Vagina (tissue), 2 donors: ENCODE results near the gene DDX10. TPM values are rescaled to one million over a fixed set of nuclear protein-coding genes. Genes with fewer than 3 reads are reported as not detected.

Experiments
- DNase-seq, 2 donors: peaks; one replicate each; pipeline ENCODE4 v3.0.0-alpha.2; 2017; ENCODE audit errors: extremely low spot score in 2 of 2
- H3K27ac ChIP-seq: fragments of 200-600 bp; sonication (generic); one replicate; pipeline ENCODE4 v1.5.1; 2019
- H3K27me3 ChIP-seq: fragments of 200-600 bp; sonication (generic); one replicate; pipeline ENCODE4 v1.5.1; 2019
- H3K36me3 ChIP-seq, 2 donors: fragments of 200-600 bp; sonication (generic); one replicate each; pipeline ENCODE4 v1.5.1; 2017 to 2019
- H3K4me1 ChIP-seq: fragments of 200-600 bp; sonication (generic); one replicate; pipeline ENCODE4 v1.5.1; 2019
- H3K4me3 ChIP-seq, 2 donors: fragments of 200-600 bp; sonication (generic); 1 replicate in 1 of 2; 2 replicates in 1 of 2; pipeline ENCODE4 v1.5.1; 2016 to 2019
- H3K9me3 ChIP-seq: fragments of 200-600 bp; sonication (generic); one replicate; pipeline ENCODE4 v1.5.1; 2019
- POLR2A ChIP-seq, 2 donors: fragments of 450-650 bp; IDR thresholded peaks; one replicate each; pipeline ENCODE4 v1.6.1; 2017; ENCODE audit warnings: antibody characterized with exemption in 2 of 2, mild to moderate bottlenecking in 2 of 2, moderate library complexity in 2 of 2
- POLR2AphosphoS5 ChIP-seq, 2 donors: sonication (generic); formaldehyde crosslinking; IDR thresholded peaks; one replicate each; pipeline ENCODE4 v1.9.0; 2017; ENCODE audit warnings: antibody characterized with exemption in 2 of 2, mild to moderate bottlenecking in 2 of 2, low read depth in 1 of 2; ENCODE audit not compliant: insufficient read depth in 1 of 2
- intact Hi-C: fragments of 100-400 bp; cut with DNase I; formaldehyde crosslinking; loops from one replicate; pipeline ENCODE4 v1.15.1; 2023
- total RNA-seq: library from RNA; depleted of rRNA; stranded (reverse); fragments of >200 nt; gene quantifications from one replicate; pipeline ENCODE4 v1.2.3, GENCODE V29; 2016
- TF ChIP-seq, protein P1 (sequence below), 3 experiments: fragments of 450-650 bp in 2 of 3; fragments of 200-600 bp in 1 of 3; sonication (generic) in 1 of 3; IDR thresholded peaks; one replicate each; pipeline ENCODE4 v1.5.1; 2017 to 2019; ENCODE audit warnings: antibody characterized with exemption in 3 of 3, mild to moderate bottlenecking in 2 of 3, moderate library complexity in 2 of 3

Gene DDX10
- total RNA-seq, 1 donor from 2014 or later, result 23.8 TPM

DNA sequence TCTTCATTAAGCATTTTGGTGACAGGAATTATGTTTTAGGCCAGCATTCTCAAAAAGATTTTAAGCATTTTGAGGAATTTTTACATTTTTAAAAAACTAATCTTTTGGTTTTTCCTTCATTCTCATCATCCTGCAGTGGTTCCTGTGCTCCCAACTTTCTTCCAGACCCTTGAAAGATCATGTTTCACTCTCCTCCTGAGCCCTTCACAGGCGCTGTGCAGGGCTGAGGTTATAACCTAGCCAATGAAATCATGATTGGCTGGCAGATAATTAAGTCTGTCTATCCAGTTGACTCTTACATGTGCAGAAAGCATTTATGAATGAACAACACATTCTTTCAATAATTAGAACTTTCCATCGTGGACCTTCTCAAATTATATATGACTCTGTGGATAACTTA is 226.3 kb downstream of the DDX10 start:
- no peak overlapping the region for H3K4me3 ChIP-seq
- TF ChIP-seq, protein P1, sequence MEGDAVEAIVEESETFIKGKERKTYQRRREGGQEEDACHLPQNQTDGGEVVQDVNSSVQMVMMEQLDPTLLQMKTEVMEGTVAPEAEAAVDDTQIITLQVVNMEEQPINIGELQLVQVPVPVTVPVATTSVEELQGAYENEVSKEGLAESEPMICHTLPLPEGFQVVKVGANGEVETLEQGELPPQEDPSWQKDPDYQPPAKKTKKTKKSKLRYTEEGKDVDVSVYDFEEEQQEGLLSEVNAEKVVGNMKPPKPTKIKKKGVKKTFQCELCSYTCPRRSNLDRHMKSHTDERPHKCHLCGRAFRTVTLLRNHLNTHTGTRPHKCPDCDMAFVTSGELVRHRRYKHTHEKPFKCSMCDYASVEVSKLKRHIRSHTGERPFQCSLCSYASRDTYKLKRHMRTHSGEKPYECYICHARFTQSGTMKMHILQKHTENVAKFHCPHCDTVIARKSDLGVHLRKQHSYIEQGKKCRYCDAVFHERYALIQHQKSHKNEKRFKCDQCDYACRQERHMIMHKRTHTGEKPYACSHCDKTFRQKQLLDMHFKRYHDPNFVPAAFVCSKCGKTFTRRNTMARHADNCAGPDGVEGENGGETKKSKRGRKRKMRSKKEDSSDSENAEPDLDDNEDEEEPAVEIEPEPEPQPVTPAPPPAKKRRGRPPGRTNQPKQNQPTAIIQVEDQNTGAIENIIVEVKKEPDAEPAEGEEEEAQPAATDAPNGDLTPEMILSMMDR (IDR thresholded peaks at IDR 0.05), result no peak
- no peak for TF ChIP-seq POLR2AphosphoS5 (IDR thresholded peaks at IDR 0.05; ENCODE audit: insufficient read depth in 1 of 2, low read depth in 1 of 2)
- intact Hi-C loops, result no loop called here
- H3K27me3 ChIP-seq, result no peaks in the 10 kb centered on the region
- no peak for DNase-seq
- no peaks in the 10 kb centered on the region for H3K36me3 ChIP-seq
- H3K4me1 ChIP-seq, result no peaks in the 10 kb centered on the region
- H3K9me3 ChIP-seq, result no peaks in the 10 kb centered on the region
- H3K27ac ChIP-seq, result no peak overlapping the region

DNA sequence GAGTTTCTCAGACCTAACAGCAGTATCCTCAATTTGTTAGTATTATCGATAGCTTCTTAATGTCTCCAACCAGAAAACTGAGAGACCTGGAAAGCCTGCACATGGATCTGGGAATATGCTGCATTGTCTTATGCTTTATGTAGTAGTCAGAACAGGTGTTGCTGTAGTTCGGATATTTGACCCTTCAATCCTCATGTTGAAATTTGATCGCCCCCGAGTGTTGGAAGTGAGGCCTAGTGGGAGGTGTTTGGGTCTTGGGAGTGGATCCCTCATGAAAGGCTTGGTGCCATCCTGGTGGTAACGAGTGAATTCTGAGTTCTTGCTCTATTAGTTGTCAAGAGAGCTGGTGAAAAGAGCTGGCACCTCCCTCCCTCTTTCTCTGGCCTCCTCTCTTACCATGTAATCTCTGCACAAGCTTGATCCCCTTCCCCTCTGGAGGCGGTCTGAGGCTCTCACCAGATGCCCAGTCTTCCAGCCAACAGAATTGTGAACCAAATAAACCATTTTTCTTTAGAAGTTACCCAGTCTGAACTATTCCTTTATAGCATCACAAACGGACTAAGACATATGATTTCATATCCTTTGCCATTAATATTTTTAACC is 227.1 kb downstream of the DDX10 start:
- Histone ChIP-seq H3K9me3 (no peaks in the 10 kb centered on the region), H3K27me3 (no peaks in the 10 kb centered on the region), H3K36me3 (no peaks in the 10 kb centered on the region), H3K27ac (no peak overlapping the region), H3K4me3 (no peak overlapping the region), H3K4me1 (no peaks in the 10 kb centered on the region)
- intact Hi-C loops, result no loop called here
- no peak for DNase-seq
- TF ChIP-seq POLR2AphosphoS5 (IDR thresholded peaks at IDR 0.05; ENCODE audit: insufficient read depth in 1 of 2, low read depth in 1 of 2), result no peak
- TF ChIP-seq, protein P1 (IDR thresholded peaks at IDR 0.05), result no peak
- no peak for TF ChIP-seq POLR2A (IDR thresholded peaks at IDR 0.05)

DNA sequence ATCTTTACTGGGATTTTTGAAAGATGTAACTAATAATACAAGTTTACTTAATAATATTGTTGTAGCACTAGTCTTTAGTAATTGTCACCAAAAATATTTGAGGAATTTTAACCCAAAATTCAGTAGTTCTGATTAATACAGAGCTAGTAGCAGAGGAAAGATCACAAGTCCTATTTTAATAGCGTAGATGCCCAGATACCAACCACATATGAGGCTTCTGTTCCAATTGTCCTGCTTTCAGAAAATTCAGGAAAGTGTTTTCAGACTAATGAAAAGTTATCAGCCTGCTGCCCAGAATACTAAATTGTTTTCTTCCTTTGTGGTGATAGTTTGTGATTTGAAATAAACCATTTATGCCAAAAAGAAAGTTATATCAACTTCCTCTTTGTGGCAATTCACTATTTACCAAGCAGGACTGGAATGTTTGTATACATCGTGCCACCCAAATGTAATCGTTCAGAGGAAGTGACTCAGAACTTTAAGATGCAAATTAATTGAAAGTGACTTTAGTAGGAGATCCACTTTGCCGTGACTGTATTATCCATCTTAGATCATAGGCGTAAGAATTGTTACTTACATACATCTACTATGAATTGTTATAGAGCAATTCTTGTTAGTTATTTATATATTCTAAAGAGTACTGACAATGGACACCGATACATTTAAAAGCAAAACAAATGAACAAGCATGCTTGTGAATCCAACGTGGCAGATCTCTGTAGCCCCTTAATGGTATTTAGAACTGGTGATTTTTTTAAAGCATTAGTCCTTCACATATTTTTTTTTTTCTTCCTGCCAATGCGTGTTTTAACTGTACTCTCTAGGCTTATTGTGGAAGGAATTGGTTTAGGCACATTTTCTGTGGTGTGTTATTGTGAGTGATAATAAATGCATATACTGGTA is 231.0 kb downstream of the DDX10 start:
- no peaks in the 10 kb centered on the region for H3K36me3 ChIP-seq
- DNase-seq, result no peak
- H3K4me3 ChIP-seq, result no peak overlapping the region
- no peaks in the 10 kb centered on the region for H3K27me3 ChIP-seq
- intact Hi-C loops, result no loop called here
- TF ChIP-seq, protein P1 (IDR thresholded peaks at IDR 0.05), result no peak
- TF ChIP-seq POLR2A (IDR thresholded peaks at IDR 0.05) (no peak), POLR2AphosphoS5 (IDR thresholded peaks at IDR 0.05; ENCODE audit: insufficient read depth in 1 of 2, low read depth in 1 of 2) (no peak)
- H3K9me3 ChIP-seq, result no peaks in the 10 kb centered on the region
- no peak overlapping the region for H3K27ac ChIP-seq
- H3K4me1 ChIP-seq, result no peaks in the 10 kb centered on the region

DNA sequence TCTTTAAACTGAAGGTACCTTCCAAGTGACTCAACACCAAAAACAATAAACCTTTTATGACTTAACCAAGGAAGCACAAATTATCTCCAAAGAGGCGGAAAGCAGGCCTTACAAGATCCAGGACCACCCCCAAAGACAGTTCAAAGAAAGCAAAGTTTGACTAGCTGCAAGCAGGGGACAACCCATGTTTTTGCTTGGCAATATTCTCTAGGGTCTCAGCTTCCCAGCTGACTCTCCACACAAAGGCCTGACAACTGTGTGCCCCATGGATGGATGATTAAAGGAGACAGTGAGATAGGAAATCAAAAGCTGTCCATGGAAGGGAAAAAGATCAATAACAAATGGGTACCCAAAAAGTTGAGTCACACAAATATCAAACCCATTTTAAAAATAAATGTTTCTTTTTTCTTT is 232.2 kb downstream of the DDX10 start:
- DNase-seq, result no peak
- Histone ChIP-seq H3K27ac (no peak overlapping the region), H3K4me1 (no peaks in the 10 kb centered on the region), H3K36me3 (no peaks in the 10 kb centered on the region), H3K4me3 (no peak overlapping the region), H3K27me3 (no peaks in the 10 kb centered on the region), H3K9me3 (no peaks in the 10 kb centered on the region)
- intact Hi-C loops, result no loop called here
- TF ChIP-seq, protein P1 (IDR thresholded peaks at IDR 0.05), result no peak
- no peak for TF ChIP-seq POLR2A (IDR thresholded peaks at IDR 0.05)
- no peak for TF ChIP-seq POLR2AphosphoS5 (IDR thresholded peaks at IDR 0.05; ENCODE audit: insufficient read depth in 1 of 2, low read depth in 1 of 2)

DNA sequence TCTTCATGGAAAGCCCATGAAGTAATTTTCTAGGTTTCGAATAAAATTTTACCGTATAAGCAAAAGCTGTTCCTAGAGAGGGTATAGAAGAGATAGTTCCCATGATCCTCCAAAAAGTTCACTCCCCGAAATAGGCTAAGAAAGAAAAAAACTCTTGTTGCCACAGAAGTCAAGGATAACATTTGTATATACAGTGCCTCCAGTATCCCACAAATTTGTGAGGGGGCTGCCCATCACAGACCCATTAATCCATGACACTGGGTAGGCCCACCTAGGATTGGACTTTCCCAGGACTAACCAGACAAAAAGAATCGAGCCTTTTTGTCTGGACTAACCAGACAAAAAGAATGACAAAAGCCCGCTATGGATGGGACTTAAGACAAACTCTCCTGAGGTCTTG is 233.0 kb downstream of the DDX10 start:
- no peaks in the 10 kb centered on the region for H3K9me3 ChIP-seq
- no peaks in the 10 kb centered on the region for H3K4me1 ChIP-seq
- no peak overlapping the region for H3K4me3 ChIP-seq
- H3K27me3 ChIP-seq, result no peaks in the 10 kb centered on the region
- TF ChIP-seq POLR2A (IDR thresholded peaks at IDR 0.05), result no peak
- TF ChIP-seq, protein P1 (IDR thresholded peaks at IDR 0.05), result no peak
- TF ChIP-seq POLR2AphosphoS5 (IDR thresholded peaks at IDR 0.05; ENCODE audit: insufficient read depth in 1 of 2, low read depth in 1 of 2), result no peak
- no peak for DNase-seq
- no peaks in the 10 kb centered on the region for H3K36me3 ChIP-seq
- H3K27ac ChIP-seq, result no peak overlapping the region
- intact Hi-C loops, result no loop called here
